GM15510 (cell line): Measurements from ENCODE around the gene NECAB3.

Experiments used
- POLR2A ChIP-seq: IDR thresholded peaks from 3 replicates; pipeline ENCODE4 v1.6.1; 2011; ENCODE audit warnings: borderline replicate concordance; ENCODE audit not compliant: insufficient read length; ENCODE audit errors: extremely low read depth

The NECAB3 gene

GRCh38 chr20:33670715-33671499, 3.3 kb downstream of the NECAB3 start:
- no peak for TF ChIP-seq POLR2A

DNA sequence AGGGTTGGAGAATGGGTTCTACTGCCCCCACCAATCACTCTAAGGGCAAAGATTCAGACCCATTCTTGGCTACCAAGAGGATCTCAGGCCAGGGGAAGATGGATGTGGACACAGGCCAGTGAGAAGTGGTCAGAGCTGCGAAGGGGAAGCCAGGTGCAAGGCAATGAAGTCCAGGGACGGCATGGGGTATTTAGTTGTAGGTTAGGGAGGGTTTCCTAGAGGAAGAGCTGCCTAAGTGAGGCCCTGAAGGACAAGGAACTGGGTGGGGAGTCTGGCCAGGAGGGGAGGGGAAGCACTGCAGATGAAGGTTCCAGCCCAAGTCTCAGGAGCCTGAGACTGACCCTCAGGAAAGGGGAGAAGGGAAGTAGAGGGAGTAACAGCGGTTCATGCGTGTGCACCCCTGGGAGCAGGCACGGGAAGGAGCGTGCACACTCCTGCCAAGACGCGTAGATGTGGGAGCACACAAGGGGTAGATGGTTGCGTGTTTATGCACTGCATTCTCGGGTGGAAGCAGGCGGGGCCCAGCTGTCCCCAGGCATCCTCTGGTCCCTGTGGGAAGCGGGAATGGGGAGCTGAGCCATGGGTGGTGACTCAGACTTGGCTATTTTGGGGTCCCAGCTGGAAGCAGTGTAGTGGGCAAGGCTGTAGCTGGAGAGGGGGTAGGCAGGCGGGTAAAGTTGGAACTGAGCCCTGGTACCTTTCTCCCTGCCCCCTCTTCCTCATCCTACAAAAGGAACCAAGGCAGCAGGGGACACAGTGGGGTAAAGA, 4.2 kb downstream of the NECAB3 start:
- no peak for TF ChIP-seq POLR2A

DNA sequence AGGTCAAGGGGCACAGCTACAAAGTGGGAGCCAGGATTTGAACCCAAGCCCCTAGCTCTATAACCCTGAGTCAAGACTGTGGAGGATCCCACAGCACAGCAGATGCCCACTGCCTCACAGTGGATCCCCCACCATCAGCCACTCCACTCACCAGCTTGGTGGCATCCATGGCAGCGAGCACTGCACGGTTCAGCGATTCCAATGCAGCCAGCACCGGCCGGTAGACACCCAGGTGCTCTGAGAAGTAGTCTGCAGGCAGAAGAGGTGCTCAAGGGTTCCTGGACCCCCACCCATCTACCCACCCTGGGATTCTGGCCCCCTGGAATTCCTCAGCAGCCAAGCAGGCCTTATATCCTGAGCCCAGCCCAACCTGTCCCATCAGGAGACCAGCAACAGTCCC, 5.0 kb downstream of the NECAB3 start:
- no peak for TF ChIP-seq POLR2A

- TF ChIP-seq POLR2A, result no peak
These were observed 5.6 kb downstream of the NECAB3 start for GRCh38 chr20:33668466-33669155.

- TF ChIP-seq POLR2A, result peak; percentile 37
These were observed 6.4 kb downstream of the NECAB3 start for GRCh38 chr20:33667676-33668465.

DNA sequence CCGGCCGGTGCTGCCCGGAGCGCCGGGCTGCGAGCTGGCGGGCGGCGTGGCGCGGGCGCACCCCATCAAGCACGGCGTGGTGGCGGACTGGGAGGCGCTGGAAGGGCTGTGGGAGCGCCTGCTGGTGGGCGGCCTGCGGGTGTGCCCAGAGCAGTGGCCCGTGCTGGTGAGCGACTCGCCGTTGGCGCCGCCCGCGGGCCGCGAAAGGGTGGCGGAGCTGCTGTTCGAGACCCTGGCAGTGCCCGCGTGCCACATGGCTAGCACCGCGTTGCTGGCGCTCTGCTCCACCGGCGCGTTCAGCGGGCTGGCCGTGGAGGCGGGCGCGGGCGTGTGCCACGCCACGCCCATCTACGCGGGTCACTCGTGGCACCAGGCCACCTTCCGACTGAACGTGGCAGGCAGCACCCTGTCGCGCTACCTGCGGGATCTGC, 7.0 kb downstream of the NECAB3 start:
- TF ChIP-seq POLR2A, result no peak

- peak; percentile 82 for TF ChIP-seq POLR2A
These were observed 7.7 kb downstream of the NECAB3 start, which contains the start of gene ACTL10 for GRCh38 chr20:33666293-33667244. ACTL10 (plus strand) TSS chr20:33666943; CDS start chr20:33667498, 555 bp downstream.

DNA sequence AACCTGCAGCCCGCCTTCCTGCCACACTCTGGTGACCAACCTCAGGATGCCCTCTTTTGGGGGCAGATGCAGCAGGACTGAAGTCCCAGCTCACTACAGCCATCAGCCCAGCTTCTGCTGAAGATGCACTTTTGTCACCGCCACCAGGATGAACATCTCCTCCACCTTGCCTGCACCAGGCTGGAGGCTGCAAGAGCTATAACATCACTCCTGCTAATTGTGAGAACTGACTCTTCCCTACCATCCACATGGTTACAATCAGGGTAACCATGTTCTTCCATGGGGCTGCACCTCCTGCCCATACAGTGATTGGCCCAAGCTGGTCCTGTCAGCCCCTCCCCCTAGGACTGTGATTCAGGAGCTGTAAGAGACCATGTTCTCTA, 9.5 kb downstream of the NECAB3 start:
- TF ChIP-seq POLR2A, result no peak

- no peak for TF ChIP-seq POLR2A
These were observed 10.0 kb downstream of the NECAB3 start for GRCh38 chr20:33664085-33664761.

DNA sequence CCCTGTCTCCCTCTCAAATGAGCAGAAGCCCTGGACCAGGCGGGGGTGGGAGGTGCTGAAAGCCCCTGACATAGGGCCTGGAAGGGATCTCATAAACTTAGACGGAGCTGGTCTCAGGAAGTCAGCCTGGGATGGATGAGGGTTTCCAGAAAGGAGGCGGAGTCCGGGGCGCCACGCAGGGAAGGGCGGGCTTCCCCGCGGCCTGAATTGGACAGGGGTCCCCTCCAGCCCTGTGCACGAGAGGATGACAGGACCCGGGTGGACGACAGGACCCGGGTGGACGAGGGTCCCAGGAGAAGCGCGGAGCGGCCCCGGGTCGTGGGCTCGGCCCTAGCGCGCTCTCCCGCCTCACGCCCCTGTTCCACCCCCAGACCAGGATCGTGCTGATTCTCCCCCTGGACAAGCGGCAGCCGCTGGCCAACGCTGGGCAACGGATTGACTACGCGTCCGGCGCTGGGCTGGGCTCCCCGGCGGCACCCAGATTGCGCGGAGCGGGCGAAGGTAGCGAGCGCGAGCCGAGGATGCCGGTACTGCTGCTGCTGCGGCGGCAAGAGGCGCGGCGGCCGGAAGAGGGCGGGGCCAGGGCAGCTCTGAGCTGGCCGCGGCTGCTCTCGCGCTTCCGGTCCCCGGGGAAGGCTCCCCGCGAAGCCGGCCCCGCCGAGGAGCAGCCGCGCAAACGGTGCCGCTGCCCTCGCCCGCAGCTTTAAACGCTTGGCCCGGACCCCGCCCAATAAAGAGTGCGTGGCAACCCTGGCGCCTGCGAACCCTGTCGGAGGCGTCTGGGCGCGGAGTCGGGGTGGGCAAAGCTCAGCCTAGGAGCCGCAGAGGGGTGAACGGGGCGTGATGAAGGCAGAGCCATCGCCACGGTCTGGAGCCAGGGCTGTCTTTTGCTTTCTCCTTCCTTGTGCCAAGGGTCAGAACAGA, 10.8 kb downstream of the NECAB3 start:
- peak; percentile 93 for TF ChIP-seq POLR2A

DNA sequence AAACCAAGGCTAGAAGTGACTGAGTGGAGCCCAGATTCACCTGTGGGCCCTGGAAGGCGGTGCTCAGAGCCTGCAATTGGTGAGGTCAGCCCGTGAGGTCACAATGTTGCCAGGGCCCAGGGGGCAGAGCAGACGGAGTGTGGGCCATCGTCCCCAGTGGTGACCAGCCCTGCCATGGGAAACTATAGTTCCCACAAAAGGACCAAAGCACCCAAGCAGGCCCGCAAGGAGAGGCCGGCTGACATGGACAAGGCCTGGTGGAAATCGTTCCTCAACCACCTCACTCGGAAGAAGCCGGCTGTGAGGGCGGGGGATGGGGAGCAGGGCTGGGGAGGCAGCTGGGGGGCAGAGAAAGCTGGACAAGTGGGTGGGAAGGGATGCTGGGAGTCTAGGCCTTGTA, 12.1 kb downstream of the NECAB3 start, which contains the start of gene C20orf144:
Gene C20orf144, plus strand, starts transcription at position 156 of the 400 bp plus-strand sequence. Its CDS starts 19 bp downstream, at position 175.
- TF ChIP-seq POLR2A, result no peak

GRCh38 chr20:33660685-33661058, 13.6 kb downstream of the NECAB3 start:
- TF ChIP-seq POLR2A, result no peak
